Karpas-422 (cell line): ENCODE results near the gene RP9. TPM values are rescaled to one million over a fixed set of nuclear protein-coding genes. Genes with fewer than 3 reads are reported as not detected.
A peak's percentile ranks its signal among the peaks of the same experiment; 100 is the strongest.
"Not testable (repeated sequence)": the region's sequence is repeated elsewhere in the genome, so short reads cannot be mapped to it uniquely, and the experiment has no call there.

Source experiments
- DNase-seq: peaks from one replicate; pipeline ENCODE4 v3.0.0-alpha.2; 2015
- H2AFZ ChIP-seq: fragments of 200-600 bp; sonication (generic); 2 replicates; pipeline ENCODE4 v1.6.1; 2014; ENCODE audit warnings: antibody characterized with exemption, low read length, mixed read lengths
- H3K27ac ChIP-seq: fragments of 200-600 bp; sonication (generic); 2 replicates; pipeline ENCODE4 v1.5.1; 2014; ENCODE audit warnings: mild to moderate bottlenecking, low read length, moderate library complexity
- H3K27me3 ChIP-seq: fragments of 200-600 bp; sonication (generic); 2 replicates; pipeline ENCODE4 v1.6.1; 2014; ENCODE audit warnings: low read length, mixed read lengths
- H3K36me3 ChIP-seq: fragments of 200-600 bp; sonication (generic); 2 replicates; pipeline ENCODE4 v1.6.1; 2014; ENCODE audit warnings: low read length, mixed read lengths; ENCODE audit not compliant: insufficient read depth
- H3K4me1 ChIP-seq: fragments of 200-600 bp; sonication (generic); 2 replicates; pipeline ENCODE4 v1.6.1; 2014; ENCODE audit warnings: mild to moderate bottlenecking, low read length, mixed read lengths
- H3K4me2 ChIP-seq: fragments of 200-600 bp; sonication (generic); 2 replicates; pipeline ENCODE4 v1.6.1; 2014; ENCODE audit warnings: low read length, low read depth, mild to moderate bottlenecking; ENCODE audit not compliant: poor library complexity, severe bottlenecking
- H3K4me3 ChIP-seq: fragments of 200-600 bp; sonication (generic); 2 replicates; pipeline ENCODE4 v1.5.1; 2014; ENCODE audit warnings: mild to moderate bottlenecking, antibody characterized with exemption, low read length, mixed read lengths
- H3K79me2 ChIP-seq: fragments of 200-600 bp; sonication (generic); 2 replicates; pipeline ENCODE4 v1.6.1; 2014; ENCODE audit warnings: mild to moderate bottlenecking, low read length, mixed read lengths
- H3K9ac ChIP-seq: fragments of 200-600 bp; sonication (generic); 2 replicates; pipeline ENCODE4 v1.6.0; 2014; ENCODE audit warnings: low read length
- H3K9me2 ChIP-seq: fragments of 200-600 bp; sonication (generic), shearing (Covaris generic); replicated peaks from 2 replicates; pipeline ENCODE4 v1.6.0; 2014; ENCODE audit warnings: mild to moderate bottlenecking, low read length, moderate library complexity; ENCODE audit not compliant: insufficient read depth
- H3K9me3 ChIP-seq: fragments of 300-700, 200-600 bp; sonication (generic); 2 replicates; pipeline ENCODE4 v1.6.1; 2014; ENCODE audit warnings: low read length, mixed read lengths
- H4K20me1 ChIP-seq: fragments of 200-600 bp; sonication (generic); 2 replicates; pipeline ENCODE4 v1.6.1; 2014; ENCODE audit warnings: mild to moderate bottlenecking, antibody characterized with exemption, low read length, low read depth; ENCODE audit not compliant: insufficient read depth
- total RNA-seq: library from RNA; depleted of rRNA; stranded (reverse); fragments of >200 nt; shearing (Covaris generic); gene quantifications from 2 replicates; pipeline ENCODE4 v1.2.3, GENCODE V29; 2014; ENCODE audit warnings: low replicate concordance

Gene RP9
- total RNA-seq, 1 experiment from 2014 or later, result 10.3 TPM

DNA sequence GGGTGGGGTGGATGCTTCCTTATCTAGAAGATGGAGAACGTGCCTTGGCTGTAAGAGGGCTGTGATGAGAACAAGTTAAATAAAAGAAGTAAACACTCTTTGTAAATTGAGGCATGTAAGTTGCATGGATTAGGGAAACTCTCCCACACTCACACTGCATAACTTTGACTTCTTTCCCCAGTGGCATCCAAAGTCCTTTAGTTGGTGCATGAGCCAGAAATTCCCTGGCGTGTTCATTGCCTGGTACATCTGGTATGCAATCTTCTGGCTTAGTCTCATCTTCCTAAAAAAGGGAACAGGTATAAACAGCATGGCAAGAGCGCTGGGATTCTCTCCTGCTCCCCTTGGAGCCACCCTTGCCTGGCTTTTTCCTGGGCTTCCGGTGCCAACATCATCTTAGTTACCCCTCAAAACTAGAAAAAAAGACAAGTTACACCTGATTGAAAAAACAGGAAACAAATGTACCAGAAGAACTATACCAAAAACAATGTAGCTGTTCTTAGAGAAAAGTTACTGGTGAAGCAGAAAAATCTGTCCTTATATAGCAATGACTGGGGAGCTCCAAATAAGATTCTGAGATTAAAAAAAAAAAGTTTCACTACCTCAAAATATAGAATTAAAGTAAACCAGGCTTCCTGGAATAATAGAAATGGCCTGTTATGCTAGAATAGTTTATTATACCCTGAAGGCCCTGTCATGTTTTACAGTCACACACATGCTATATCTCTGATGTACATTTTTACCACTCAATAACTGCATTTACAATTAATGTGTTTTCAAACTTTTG, 9.9 kb downstream of the RP9 start:
- Histone ChIP-seq H4K20me1 (peaks cover 9% of the 10 kb centered on the region; the same call in 1 of the 2 replicates), H3K79me2 (peaks cover 44% of the 10 kb centered on the region), H3K4me2 (no peak overlapping the region), H2AFZ (no peak overlapping the region), H3K27ac (no peak overlapping the region), H3K9me3 (no peaks in the 10 kb centered on the region), H3K9me2 (no peaks in the 10 kb centered on the region), H3K36me3 (peaks cover 25% of the 10 kb centered on the region; the same call in 1 of the 2 replicates), H3K4me3 (no peak overlapping the region), H3K4me1 (peaks cover 19% of the 10 kb centered on the region), H3K27me3 (no peaks in the 10 kb centered on the region), H3K9ac (no peak overlapping the region)
- peak; percentile 63 for DNase-seq

DNA sequence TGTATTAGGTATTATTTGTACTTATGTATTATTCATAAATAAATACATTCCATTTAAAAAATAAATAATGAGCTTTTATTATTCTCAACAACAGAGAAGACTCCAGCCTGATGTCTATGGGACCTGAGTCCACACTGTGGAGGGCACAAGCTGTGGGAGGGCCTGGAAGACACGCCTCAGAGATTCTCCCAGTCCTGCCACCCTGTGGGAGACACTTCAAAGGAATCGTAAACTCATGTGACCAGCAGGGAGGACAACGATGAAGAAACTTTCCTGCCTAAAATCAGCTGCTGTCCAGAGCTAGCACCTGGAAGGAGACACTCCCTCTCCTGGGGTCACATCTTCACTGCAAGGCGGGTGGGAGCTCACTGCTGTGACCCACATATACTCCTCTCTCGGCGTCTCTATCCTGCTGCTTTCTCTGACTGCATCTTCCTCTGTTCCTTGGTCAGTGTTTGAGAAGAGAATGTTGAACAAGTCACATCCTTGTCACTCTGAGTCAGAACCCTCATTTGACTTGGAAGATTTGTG, 14.4 kb downstream of the RP9 start:
- H3K4me1 ChIP-seq, H3K4me3 ChIP-seq, H3K27me3 ChIP-seq, H3K9me3 ChIP-seq, H2AFZ ChIP-seq, H3K9me2 ChIP-seq, DNase-seq, H3K4me2 ChIP-seq, H3K79me2 ChIP-seq, H3K9ac ChIP-seq, H3K27ac ChIP-seq, H4K20me1 ChIP-seq: not testable (repeated sequence)
- peaks cover 23% of the 10 kb centered on the region; the same call in 1 of the 2 replicates for H3K36me3 ChIP-seq

DNA sequence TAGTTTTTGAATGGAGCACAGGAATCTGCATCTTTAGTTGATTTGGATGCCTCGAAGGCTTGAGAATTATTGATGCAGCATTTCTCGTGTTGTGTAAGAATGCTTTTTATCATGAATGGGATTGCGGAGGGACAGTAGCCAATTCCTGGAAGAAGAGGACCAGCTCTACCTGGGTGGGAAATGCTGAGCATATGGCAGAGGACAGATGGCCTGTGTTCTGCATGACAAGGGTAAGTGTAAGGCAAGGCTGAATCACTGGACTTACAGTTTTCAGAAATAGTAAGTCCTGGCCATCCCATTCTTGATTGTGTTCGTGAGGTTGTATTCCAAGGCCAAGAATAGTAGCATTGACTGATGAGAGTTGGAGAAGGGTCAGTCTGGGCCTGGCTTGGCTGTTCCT, 15.9 kb downstream of the RP9 start:
- Histone ChIP-seq H3K9me2 (no peaks in the 10 kb centered on the region), H3K27ac (no peak overlapping the region), H3K27me3 (no peaks in the 10 kb centered on the region), H3K36me3 (peaks cover 16% of the 10 kb centered on the region; the same call in 1 of the 2 replicates), H3K9ac (no peak overlapping the region), H3K9me3 (no peaks in the 10 kb centered on the region), H2AFZ (no peak overlapping the region), H3K79me2 (no peaks in the 10 kb centered on the region), H3K4me3 (no peak overlapping the region), H3K4me1 (no peaks in the 10 kb centered on the region), H4K20me1 (no peaks in the 10 kb centered on the region), H3K4me2 (no peak overlapping the region)
- DNase-seq, result no peak

DNA sequence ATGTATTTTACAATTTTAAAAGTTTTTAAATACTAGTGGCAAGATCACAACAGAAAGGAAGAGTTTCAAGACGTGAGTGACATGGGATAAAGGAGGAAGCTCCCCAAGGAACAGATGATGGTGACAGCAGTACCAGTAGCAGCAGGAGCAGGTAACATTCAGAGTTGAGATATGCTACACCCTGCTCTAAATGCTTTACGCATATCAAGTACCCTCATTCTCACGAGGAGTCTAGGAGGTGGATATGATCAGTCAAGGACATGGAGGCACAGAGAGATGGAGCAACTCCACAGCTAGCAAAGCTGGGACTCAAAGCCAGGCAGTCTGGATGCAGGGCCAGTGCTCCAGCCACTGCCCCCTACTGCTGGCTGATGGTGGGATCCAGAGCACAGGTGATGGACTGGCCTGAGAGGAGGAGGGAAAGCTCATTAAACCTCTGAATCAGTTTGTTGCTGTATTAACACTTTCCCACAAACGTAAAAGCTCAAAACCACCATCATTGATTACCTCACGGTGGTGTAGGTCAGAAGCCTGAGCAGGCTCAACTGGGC, 17.5 kb downstream of the RP9 start:
- Histone ChIP-seq H2AFZ (no peak overlapping the region), H3K4me1 (no peaks in the 10 kb centered on the region), H3K4me2 (no peak overlapping the region), H3K4me3 (no peak overlapping the region), H3K9me3 (no peaks in the 10 kb centered on the region), H3K79me2 (no peaks in the 10 kb centered on the region), H3K27ac (no peak overlapping the region), H3K36me3 (peaks cover 9% of the 10 kb centered on the region; the same call in 1 of the 2 replicates), H3K27me3 (no peaks in the 10 kb centered on the region), H3K9me2 (no peaks in the 10 kb centered on the region), H3K9ac (no peak overlapping the region), H4K20me1 (no peaks in the 10 kb centered on the region)
- no peak for DNase-seq

DNA sequence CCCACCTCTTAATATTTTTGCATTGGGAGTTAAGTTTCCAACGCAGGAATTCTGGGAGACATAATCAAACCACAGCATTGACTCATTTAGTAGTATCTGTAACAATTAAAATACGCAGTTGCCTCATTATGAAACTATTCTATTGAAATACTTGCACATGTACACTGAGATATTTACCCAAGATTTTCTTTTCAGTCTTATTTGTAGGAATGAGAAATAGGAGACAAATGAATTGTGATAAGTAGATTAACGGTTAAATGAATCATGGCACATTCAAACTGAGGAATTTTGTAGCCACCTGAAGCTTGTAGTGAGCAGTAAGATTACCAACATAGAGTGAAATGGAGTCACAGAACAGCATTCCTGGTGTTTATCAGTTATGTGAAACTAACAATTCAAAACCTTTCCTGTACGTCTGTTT, 18.1 kb downstream of the RP9 start:
- Histone ChIP-seq H3K9me2 (no peaks in the 10 kb centered on the region), H3K4me1 (no peaks in the 10 kb centered on the region), H3K9me3 (no peaks in the 10 kb centered on the region), H4K20me1 (no peaks in the 10 kb centered on the region), H3K4me2 (no peak overlapping the region), H3K79me2 (no peaks in the 10 kb centered on the region), H3K36me3 (peaks cover 3% of the 10 kb centered on the region; the same call in 1 of the 2 replicates), H2AFZ (no peak overlapping the region), H3K4me3 (no peak overlapping the region), H3K27me3 (no peaks in the 10 kb centered on the region), H3K27ac (no peak overlapping the region), H3K9ac (no peak overlapping the region)
- no peak for DNase-seq

DNA sequence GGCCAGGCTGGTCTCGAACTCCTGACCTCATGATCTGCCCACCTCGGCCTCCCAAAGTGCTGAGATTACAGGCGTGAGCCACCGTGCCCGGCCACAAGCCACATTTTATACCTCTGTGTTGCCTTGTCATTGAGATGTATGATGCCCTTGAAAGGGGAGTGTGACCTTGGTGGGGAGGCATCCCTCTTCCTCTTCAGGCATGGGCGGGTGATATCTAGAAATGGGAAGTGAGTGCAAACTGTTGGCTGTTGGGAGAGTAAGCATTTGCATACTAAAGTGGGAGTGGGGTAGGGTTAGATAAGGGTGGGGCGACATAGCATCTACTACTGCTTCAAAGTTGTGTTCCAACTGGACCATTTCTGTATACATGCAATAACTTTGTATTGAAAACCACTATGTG, 20.1 kb downstream of the RP9 start:
- Histone ChIP-seq H3K9me2 (no peaks in the 10 kb centered on the region), H3K27me3 (no peaks in the 10 kb centered on the region), H3K4me1 (no peaks in the 10 kb centered on the region), H3K4me2 (no peak overlapping the region), H2AFZ (no peak overlapping the region), H3K79me2 (no peaks in the 10 kb centered on the region), H3K27ac (no peak overlapping the region), H3K9me3 (no peaks in the 10 kb centered on the region), H3K4me3 (no peak overlapping the region), H3K36me3 (0 out of 2 replicates have a peak, but pooled peaks cover under 1% of the 10 kb centered on the region), H3K9ac (no peak overlapping the region), H4K20me1 (no peaks in the 10 kb centered on the region)
- no peak for DNase-seq

DNA sequence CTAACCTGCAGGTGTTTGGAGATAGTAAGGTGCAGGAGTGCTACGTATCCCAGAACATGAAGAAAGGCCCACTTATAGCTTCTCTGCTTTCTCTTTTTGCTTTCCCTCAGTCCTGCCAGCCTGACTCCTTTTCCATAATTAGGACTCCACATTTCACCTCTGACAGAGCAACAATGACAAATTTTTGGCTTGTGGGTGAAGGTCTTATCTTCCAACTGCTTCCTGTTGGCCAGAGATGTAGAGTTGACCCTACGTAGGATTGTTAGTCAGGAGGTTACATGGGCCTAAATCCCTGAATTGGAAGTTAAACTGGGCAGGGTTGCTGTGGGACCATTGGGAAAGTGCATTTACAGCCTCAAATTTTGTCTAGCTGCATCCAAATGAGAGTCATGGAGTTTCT, 21.3 kb downstream of the RP9 start:
- no peak for DNase-seq
- H3K79me2 ChIP-seq, result no peaks in the 10 kb centered on the region
- no peaks in the 10 kb centered on the region for H3K36me3 ChIP-seq
- no peak overlapping the region for H3K27ac ChIP-seq
- H3K4me1 ChIP-seq, result no peaks in the 10 kb centered on the region
- no peak overlapping the region for H3K9ac ChIP-seq
- H4K20me1 ChIP-seq, result no peaks in the 10 kb centered on the region
- H3K9me2 ChIP-seq, result no peaks in the 10 kb centered on the region
- no peak overlapping the region for H2AFZ ChIP-seq
- H3K4me3 ChIP-seq, result no peak overlapping the region
- H3K27me3 ChIP-seq, result no peaks in the 10 kb centered on the region
- H3K4me2 ChIP-seq, result no peak overlapping the region
- no peaks in the 10 kb centered on the region for H3K9me3 ChIP-seq

DNA sequence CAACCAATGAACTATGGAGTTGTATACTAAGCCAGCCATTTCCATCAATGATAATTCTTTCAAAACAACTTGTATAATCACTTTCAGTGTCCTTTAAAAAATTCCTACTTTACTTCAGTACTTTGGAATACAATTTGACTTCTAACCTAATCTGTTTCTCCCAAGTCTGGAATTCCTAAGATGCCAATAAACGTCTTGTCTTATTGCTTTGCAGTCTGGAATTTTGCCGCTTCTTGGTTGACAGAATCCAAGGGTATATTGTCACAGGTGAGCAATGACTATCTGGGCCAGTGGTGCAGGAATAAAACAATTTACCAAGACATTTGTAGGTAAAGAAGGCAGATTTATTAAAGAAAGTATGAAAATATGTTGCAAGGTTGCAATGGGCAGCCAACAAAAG, 21.8 kb downstream of the RP9 start:
- no peaks in the 10 kb centered on the region for H3K9me2 ChIP-seq
- no peaks in the 10 kb centered on the region for H3K79me2 ChIP-seq
- H3K9me3 ChIP-seq, result no peaks in the 10 kb centered on the region
- H3K36me3 ChIP-seq, result no peaks in the 10 kb centered on the region
- no peak overlapping the region for H3K9ac ChIP-seq
- H4K20me1 ChIP-seq, result no peaks in the 10 kb centered on the region
- H3K27me3 ChIP-seq, result no peaks in the 10 kb centered on the region
- no peak overlapping the region for H2AFZ ChIP-seq
- no peaks in the 10 kb centered on the region for H3K4me1 ChIP-seq
- DNase-seq, result no peak
- no peak overlapping the region for H3K27ac ChIP-seq
- H3K4me2 ChIP-seq, result no peak overlapping the region
- H3K4me3 ChIP-seq, result no peak overlapping the region
